NCI-H446 (cell line): ENCODE measurements around the gene LNP1.
A peak's percentile ranks its signal among the peaks of the same experiment; 100 is the strongest.

Source experiments
- DNase-seq, 2 experiments: peaks; one replicate each; lab custom pipeline; 2025; lab: John Stamatoyannopoulos, UW

LNP1 gene

DNA sequence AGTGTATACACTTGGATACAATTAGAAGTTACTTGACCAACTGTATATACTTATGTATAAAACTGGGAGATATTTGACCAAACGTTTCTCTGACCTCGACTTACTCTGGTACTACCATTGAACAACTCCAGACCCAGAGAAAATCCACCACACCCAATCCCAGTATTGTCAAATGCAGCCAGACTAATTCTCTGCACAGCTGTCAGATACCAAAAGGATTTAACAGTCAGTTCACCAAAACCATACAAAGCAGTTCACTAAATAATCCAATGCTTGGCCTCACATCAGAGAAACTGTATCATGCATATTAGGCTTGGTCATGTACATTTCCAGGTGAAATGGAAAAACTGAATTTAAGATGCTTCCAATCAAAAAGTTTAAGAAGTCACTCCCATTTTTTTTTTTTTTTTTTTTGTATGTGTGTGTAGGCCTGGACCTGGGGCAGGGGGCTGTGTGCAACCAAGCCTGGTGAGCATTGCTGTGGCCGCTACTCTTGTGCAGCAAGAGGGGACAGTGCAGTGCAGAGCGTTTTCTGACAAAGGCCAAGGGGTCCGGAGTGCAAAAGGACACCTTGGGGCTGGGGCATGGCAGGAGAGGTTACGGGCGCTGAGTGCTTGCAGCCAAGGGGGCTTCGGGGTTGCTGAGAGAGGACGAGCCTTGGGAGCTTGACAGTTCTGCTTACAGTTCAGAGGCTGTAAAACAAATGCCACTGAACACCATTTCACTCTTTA, 1.8 kb upstream of the LNP1 start:
- no peak for DNase-seq

DNA sequence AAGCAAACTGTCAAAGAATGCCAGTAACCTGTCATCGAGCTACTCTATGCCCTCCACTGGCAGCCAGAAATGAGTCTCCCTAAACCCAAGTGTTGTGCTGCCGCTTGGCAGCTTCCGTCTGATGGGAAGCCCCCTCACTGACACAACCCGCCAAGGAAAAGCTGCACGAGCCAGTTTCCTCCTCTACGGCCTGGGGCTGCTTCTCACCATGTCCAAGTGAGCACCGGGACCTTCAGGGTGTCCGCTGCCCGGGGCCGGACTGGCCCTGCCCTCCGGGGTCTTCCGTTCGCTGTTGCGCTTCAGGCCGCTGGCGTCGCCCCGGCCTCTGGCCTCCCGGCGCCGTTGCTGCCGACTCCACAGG, 940 bp upstream of the LNP1 start:
- DNase-seq: no peak

DNA sequence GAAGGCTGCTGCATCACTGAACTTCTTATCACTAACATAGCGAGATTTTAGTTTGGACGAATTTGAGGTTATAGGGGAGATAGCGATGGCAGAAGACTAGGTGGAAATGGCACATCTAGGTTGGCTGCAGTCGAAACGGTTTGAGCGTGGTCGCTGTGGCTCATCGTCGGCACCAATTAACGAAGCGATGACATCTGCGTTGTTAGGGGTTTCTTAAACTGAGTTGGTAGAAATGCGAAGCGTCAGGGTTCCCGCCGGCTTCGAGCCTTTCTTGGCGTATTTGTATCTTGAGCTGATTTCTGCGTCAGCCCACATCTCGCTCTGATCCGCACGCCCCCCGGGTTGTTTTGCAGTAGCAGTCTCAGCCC, 319 bp downstream of the LNP1 start:
- DNase-seq: peak; percentile 63 to 64

DNA sequence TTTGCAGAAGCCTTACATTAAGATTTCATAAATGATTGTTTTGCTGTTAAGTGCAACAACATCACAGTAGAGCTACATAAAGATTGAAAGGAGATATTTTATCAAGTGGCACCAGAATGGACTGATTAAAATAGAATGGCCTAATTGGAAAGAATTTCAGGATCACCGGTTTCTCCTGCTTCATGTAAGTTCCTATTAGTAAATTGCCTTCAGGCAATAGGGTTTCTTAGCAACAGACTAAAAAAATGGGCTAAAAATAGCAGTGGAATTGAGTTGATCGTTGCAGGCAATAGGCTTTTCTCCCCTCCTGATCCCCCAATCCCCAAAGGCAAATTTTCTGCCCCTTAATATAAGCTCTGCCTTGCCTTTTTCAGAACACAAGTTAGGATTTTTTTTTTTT, 917 bp downstream of the LNP1 start:
- peak; percentile 38 to 41 for DNase-seq

DNA sequence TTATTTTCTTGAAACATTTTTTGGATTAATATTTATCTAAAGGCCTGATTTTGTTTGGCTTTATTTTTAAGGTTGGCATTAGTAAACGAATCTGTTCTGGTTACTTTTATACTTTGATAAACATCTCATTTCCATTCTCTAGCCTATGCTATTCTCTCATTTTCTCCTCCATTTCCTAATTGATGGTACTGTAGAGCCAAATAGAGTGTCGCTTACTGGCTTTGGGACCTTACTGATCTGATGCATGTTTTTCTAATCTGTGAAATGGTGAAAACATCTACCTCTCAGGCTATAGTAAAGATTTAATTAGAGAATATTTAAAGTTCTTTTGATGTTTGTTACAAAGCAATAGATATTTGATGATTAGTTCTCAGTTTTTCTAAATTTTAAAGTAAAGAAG, 1.6 kb downstream of the LNP1 start:
- DNase-seq: no peak

DNA sequence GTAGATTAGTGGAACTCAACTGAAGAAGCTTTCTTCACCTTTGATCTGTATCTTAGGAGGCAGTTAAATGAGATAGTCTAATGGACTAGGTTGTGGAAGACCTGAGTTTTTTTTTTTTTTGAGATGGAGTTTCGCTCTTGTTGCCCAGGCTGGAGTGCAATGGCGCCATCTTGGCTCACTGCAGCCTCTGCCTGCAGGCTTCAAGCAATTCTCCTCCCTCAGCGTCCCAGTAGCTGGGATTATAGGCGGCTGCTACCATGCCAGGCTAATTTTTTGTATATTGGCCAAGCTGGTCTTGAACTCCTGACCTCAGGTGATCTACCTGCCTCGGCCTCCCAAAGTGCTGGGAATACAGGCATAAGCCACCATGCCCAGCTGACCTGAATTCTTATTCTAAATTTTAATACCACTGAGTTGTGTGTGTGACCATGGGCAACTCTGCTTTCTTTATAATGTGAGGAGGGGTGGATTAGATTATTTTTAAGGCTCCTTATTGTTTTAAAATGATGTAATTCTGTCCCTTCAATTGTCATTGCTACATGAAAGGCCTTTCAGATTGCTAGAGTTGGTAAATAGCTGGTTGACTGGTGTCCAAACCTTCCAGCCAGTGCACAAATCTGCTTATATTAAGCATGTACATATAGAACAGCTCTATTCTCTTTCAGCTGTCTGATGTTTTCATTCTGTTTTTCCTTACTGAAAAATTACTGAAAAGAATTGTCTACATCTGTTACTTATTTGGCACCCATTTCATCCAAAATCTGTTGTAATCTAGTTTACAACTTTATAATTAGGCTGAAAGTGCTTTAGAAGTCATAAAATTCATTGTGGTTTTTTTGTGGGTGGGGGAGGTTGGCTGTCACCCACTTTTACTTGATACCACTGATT, 2.3 kb downstream of the LNP1 start:
- DNase-seq: peak in 1 of 2 experiments; percentile 15

DNA sequence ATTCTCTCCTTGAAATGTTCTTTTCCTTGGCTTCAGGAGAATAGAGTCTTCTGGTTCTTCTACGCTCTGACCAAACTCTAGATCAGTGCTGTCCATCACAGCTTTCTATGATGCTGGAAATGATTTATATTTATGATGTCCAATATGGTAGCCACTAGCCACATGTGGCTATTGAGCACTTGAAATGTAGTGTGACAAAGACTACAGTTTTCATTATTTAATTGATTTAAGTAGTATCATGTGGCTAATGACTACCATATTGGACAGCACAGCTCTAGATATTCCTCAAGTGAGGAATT, 2.9 kb downstream of the LNP1 start:
- no peak for DNase-seq

DNA sequence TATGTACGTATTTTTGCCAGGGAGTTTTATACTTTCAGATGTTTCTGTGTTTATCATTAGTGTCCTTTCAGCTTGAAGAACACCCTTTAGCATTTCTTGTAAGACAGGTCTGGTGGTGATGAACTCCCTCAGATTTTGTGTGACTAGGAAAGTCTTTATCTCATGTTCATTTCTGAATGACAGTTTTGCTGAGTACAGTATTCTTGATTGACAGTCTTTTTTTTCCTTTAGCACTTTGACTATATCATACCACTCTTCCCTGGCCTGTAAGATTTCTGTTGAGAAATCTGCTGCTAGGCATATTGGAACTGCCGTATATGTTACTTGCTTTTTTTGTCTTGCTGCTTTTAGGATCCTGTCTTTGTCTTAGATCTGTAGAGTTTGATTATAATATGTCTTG, 5.8 kb downstream of the LNP1 start:
- DNase-seq: no peak

DNA sequence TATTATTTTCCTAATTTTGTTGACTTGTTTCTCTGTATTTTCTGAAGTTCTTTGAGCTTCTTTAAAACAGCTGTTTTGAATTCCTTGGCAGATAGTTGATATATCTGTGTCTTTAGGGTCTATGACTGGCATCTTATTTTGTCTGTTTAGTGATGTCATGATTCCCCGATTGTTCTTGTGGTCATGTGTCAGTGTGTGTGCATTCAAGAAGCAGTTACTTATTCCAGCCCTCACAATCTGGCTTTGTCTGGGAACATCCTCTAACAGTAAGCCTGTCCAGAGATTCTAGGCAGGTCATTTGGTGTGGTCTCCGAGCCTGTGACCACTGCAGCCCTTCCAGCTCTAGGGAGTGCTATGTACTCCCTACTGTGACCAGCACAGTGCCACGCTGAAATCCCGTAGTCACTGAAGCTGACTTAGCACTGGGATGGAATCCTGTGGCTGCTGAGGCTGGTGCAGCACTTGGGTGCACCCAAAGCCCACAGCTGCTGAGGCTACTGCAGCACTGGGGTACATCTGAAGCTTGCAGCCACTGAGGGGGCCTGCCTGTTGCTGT, 6.7 kb downstream of the LNP1 start:
- no peak for DNase-seq

DNA sequence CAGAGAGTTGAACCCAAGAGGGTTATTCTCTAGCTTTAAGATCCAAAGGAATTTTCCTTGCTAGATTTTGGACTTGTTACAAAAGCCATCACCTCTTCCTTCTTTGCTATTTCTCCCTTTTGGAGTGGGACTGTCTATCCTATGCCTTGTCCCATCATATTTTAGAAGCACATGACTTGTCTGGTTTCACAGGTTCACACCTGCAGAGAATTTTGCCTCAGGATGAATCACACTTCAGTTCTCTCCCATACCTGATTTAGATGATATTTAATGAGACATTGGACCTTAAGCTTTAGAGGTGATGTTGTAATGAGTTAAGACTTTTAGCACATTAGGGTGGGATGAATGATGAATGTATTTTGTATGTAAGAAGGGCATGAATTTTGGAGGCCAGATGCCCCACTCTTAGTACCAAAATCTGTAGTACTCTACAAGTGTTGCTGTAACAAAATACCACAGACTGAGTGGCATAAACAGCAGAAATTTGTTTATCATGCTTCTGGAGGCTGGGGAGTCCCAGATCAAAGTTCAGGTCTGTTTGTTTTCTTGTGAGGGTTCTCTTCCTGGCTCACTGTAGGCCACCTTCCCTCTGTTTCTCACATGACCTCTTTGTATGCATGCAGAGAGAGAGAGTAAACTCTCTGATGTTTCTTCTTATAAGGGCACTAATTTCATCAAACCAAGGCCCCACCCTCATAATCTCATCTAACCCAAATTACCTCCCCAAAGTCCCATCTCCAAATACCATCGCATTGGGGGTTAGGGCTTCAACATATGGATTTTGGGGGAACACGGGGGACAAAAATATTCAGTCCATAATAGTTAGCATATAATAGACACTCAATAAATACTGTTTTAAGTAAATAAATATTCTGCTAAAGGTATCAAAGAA, 10.0 kb downstream of the LNP1 start:
- no peak for DNase-seq

DNA sequence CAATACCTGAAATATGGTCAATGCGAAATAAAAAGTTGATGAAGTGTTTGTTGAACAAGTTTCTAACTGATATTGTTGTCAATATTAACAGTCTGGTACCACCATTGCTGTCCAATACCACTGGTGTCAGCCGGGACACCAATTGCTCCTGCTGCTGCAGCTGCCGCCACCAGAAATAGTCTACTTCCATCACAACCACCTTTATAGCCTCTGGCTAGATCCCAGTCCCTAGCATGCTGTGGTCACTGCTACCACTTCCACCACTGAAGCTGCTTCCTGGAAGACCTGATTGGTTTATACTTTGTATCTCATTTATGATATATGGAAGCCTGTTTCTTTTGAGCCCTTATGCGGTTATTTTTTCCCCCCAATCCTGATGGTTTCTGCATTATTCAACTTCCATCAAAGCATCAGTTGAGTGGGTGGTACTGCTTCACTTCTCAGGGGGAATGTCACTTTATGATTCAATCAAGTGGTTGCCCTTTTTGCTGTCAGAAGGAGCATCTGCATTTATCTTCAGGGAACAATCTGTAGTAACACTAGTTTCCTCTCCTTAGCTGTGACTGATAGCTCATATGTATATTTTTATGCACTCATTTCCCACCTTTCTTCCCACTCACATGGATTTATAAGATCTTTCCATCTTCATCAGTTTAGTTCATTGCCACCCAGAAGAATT, 11.7 kb downstream of the LNP1 start:
- DNase-seq: no peak

DNA sequence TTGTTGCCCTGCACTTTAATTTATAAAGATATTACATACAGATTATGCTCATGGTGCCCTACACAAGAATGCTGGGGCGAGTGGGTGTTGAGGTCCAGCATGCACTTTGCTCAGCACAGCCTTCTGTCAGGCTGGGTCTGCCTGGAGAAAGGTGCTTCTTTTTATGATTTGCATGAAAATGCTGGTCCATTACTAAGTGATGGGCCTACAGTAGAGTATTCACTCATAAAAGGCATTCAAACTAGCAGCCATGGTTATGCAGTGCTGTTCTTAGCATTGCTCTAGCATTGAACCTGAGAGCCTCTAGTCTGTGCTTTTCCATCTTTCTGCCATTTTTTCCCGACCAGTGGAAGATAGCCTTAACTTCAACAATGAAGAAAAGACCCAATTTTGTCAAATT, 12.3 kb downstream of the LNP1 start:
- no peak for DNase-seq

DNA sequence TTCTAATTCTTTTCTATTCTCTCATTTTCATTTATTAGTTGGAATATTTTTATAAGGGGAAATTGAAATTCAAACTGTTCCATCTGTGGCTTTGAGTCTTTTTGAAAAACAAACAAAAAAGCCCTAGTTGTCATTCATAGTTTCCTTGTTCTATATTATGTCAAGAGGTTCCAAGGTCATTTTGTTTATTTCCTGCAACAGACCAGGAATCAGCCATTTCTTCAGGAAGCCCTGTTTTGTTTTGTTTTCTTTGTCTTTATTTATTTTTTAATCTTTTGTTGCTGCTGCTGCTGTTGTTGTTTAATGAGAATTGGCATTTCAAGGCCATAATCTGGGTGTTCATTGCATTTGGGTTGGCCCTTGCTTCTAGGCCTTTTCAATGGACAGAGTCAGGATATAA, 14.8 kb downstream of the LNP1 start:
- no peak for DNase-seq

DNA sequence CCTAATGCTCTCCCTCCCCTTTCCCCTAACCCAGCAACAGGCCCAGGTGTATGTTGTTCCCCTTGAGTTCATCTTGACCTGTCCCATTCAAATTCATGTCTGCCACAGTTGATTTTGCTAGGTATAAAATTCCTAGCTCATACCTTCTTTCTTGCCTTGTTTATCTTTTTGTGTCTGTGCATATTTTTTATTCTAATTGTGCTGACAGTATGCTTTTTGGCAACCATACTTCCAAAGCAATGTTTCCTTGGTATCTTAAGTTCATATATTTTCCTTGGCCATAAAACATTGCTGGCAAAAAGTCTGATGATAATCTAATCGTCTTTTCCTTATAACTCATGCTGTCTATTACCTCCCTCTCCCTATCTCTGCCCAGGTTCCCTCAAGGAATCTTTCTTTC, 15.5 kb downstream of the LNP1 start:
- no peak for DNase-seq

DNA sequence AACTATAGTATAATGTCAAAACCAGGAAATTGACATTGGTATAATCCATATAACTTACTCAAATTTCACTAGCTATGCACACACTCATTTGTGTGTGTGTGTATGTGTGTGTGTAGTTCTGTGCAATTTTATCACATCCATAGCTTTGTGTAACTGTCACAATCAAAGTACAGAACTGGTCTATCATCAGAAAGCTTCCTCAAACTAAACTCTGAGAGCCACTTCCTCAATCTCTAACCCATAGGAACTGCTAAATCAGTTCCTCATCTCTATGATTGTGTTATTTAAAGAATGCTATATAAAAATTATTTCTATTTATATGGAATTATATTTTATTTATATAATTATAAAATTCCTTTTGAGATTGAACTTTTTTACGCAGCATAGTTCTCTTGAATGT, 18.1 kb downstream of the LNP1 start:
- DNase-seq: no peak

DNA sequence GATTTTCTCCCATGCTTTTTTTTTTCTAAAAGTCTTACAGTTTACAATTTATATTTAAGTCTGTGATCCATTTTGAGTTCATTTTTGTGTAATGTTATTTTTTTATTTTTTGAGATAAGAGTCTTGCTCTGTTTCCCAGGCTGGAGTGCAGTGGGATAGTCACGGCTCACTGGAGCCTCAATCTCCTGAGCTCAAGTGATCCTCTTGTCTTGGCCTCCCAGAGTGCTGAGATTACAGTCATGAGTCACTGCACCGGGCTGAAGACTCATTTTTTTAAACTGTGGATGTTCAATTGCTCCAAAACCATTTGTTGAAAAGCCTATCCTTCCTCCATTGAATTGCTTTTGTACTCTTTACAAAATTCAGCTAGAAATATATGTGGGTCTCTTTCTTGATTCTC, 19.5 kb downstream of the LNP1 start:
- no peak for DNase-seq

DNA sequence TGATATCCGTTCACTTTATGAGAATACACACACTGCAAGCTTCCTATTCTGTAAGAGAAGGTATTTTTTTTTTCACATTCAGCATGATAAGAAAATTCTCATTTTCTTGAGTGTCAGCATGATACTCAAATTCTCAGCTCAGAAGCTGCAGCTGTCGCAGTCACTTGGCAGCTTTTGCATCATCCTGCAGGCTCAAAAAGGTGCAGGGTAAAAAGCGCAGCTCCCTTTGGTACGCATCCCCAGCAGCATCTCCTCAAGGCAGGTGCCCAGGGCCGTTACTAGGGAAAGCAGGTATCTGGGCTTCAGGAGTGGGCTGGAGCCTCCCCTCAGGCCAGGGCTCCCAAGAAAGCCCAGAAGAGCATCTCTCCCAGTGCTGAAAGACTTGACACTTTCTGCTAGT, 22.3 kb downstream of the LNP1 start:
- no peak for DNase-seq

DNA sequence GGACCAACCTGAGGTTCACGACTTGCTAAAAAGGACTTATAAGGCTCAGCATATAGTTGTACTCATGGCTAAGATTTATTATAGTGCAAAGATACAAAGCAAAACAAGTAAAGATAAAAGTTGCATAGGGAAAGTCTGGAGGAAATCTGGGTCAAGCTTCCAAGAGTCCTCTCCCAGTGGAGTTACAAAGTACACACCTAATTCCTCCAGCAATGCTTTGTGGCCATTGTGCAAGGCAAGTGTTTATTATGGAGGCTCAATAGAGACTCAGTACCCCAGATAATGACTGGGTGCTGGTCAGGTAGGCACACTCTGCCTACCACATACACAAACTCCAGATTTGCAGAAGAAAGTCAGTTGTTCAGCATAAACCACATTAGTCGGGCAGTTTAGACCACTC, 22.9 kb downstream of the LNP1 start:
- no peak for DNase-seq

DNA sequence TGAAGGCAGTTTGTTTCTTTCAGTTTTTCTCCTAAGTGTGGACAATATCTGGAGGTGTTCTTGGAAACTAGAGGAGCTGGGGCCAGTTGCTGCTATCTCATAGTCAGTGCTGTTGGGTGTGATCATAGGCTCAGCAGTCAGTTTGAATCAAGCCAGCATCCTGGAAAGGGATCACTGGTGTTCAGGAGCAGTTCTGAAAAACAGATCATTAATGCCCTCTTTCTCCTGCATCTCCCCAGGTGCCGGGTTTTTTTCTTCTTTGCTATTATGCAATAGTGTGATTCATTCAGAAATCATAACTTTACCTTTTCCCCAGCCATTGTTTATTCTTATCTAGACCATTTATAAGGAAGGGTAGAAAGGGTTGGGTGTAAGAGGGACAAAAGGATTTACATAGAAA, 24.0 kb downstream of the LNP1 start:
- no peak for DNase-seq

DNA sequence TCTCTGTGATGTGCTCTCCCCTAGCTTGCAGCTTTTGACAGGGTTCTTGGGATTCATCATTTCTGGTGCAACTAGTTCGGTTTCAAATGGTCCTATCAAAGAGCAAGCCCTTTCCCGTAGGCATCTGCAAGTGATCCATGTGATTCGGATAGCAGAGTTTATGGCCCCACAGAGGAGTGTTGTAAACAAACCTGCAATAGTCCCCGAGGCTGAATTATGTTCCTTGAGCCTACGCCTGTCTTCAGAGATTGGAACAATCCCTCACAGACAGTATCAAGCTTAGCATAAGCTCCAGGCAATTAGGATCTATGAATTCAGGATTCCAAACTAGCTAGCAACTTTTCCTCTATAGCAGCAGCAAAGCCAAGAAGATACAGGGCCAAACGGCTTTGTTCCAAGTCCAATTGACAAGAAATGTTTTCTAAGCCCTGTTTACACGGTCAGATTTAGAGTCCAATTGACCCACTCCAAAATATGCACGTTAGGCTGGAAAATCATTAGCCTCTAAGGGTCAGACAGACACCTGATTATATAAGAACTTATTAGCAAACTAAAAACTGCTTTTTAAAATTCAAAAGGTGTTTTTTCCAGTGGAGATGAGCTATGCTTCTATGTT, 24.8 kb downstream of the LNP1 start:
- DNase-seq: no peak

DNA sequence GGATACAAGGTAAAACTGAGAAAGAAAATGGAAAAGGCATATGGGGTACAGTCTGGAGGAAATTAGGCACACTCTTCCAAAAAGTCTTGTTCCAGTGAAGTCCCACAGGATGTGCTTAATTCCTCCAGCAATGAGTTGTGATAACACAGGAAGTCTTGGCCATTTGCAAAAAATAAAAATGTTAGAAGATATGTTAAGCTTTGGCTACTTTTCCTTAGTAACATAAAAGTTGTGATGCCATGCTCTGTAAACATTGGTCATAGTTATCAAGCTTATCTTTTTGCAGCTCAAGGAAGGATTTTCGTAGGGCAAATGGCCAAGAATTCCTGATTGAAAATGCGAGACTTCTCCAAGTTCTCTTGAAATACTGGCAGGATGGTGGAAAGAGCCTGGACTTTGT, 26.4 kb downstream of the LNP1 start:
- DNase-seq: no peak
